RWPE2 (cell line): ENCODE results near the gene APCDD1L.

Experiments used
- ATAC-seq: fragments of 200-7000 bp; cut with Tn5 transposase; 3 replicates; pipeline ENCODE4 v1.9.1; 2021; ENCODE audit warnings: low read depth
- DNase-seq: peaks from one replicate; pipeline ENCODE4 v3.0.0-alpha.2; 2020; ENCODE audit warnings: low spot score
- H3K27ac ChIP-seq: fragments of 450-650 bp; 2 replicates; pipeline ENCODE4 v1.5.1; 2017; ENCODE audit warnings: mild to moderate bottlenecking; ENCODE audit not compliant: poor library complexity, severe bottlenecking
- H3K27me3 ChIP-seq: fragments of 250-450 bp; sonication (Bioruptor Pico); 2 replicates; pipeline ENCODE4 v1.5.1; 2021; ENCODE audit warnings: mild to moderate bottlenecking, moderate library complexity; ENCODE audit not compliant: insufficient read depth, poor library complexity, severe bottlenecking
- H3K36me3 ChIP-seq: fragments of 250-450 bp; sonication (Bioruptor Pico); 2 replicates; pipeline ENCODE4 v1.5.1; 2020; ENCODE audit warnings: low read depth, mild to moderate bottlenecking, moderate library complexity
- H3K4me1 ChIP-seq: fragments of 250-450 bp; sonication (Bioruptor Pico); 2 replicates; pipeline ENCODE4 v1.5.1; 2021; ENCODE audit warnings: mild to moderate bottlenecking, moderate library complexity; ENCODE audit not compliant: insufficient read depth, poor library complexity, severe bottlenecking
- H3K4me3 ChIP-seq: fragments of 250-450 bp; sonication (Bioruptor Pico); 2 replicates; pipeline ENCODE4 v1.5.1; 2021; ENCODE audit warnings: mild to moderate bottlenecking, moderate library complexity; ENCODE audit not compliant: severe bottlenecking
- H3K9me3 ChIP-seq: fragments of 250-450 bp; sonication (Bioruptor Pico); 2 replicates; pipeline ENCODE4 v1.5.1; 2021; ENCODE audit warnings: mild to moderate bottlenecking, moderate library complexity; ENCODE audit not compliant: severe bottlenecking
- CTCF ChIP-seq: fragments of 450-650 bp; IDR thresholded peaks from one replicate; pipeline ENCODE4 v1.5.1; 2017; ENCODE audit warnings: mild to moderate bottlenecking, moderate library complexity; ENCODE audit not compliant: poor library complexity, severe bottlenecking

APCDD1L gene

GRCh38 chr20:58436868-58437645 lies 78.1 kb downstream of the APCDD1L start:
- DNase-seq (no peak), ATAC-seq (no peak)
- Histone ChIP-seq H3K36me3 (peaks cover 79% of the 10 kb centered on the region), H3K4me3 (no peak overlapping the region), H3K27me3 (no peaks in the 10 kb centered on the region), H3K27ac (no peak overlapping the region), H3K9me3 (no peaks in the 10 kb centered on the region), H3K4me1 (no peaks in the 10 kb centered on the region)
- TF ChIP-seq CTCF: no peak

- Histone ChIP-seq H3K36me3 (peaks cover 74% of the 10 kb centered on the region), H3K27me3 (no peaks in the 10 kb centered on the region), H3K9me3 (no peaks in the 10 kb centered on the region), H3K27ac (no peak overlapping the region), H3K4me1 (no peaks in the 10 kb centered on the region), H3K4me3 (no peak overlapping the region)
- DNase-seq (no peak), ATAC-seq (no peak)
- TF ChIP-seq CTCF: no peak
Observed at GRCh38 chr20:58435237-58435636, 80.0 kb downstream of the APCDD1L start.

- Histone ChIP-seq H3K4me1 (no peaks in the 10 kb centered on the region), H3K9me3 (no peaks in the 10 kb centered on the region), H3K4me3 (no peak overlapping the region), H3K27me3 (no peaks in the 10 kb centered on the region), H3K36me3 (peaks cover 70% of the 10 kb centered on the region), H3K27ac (no peak overlapping the region)
- no peak for ATAC-seq
- no peak for DNase-seq
- no peak for TF ChIP-seq CTCF
Observed at GRCh38 chr20:58434326-58434725, 80.9 kb downstream of the APCDD1L start.

- DNase-seq (no peak), ATAC-seq (peak; percentile 93)
- peaks cover 67% of the 10 kb centered on the region for H3K36me3 ChIP-seq
- no peak for TF ChIP-seq CTCF
- H3K4me1 ChIP-seq: no peaks in the 10 kb centered on the region
- H3K27ac ChIP-seq: no peak overlapping the region
- no peaks in the 10 kb centered on the region for H3K27me3 ChIP-seq
- H3K4me3 ChIP-seq: no peak overlapping the region
- H3K9me3 ChIP-seq: no peaks in the 10 kb centered on the region
Observed at GRCh38 chr20:58433759-58434158, 81.4 kb downstream of the APCDD1L start.

- H3K4me1 ChIP-seq: no peaks in the 10 kb centered on the region
- H3K27me3 ChIP-seq: no peaks in the 10 kb centered on the region
- no peak for DNase-seq
- peaks cover 66% of the 10 kb centered on the region for H3K36me3 ChIP-seq
- H3K27ac ChIP-seq: no peak overlapping the region
- H3K9me3 ChIP-seq: no peaks in the 10 kb centered on the region
- peak; percentile 4; the same call in 2 of the 3 replicates for ATAC-seq
- no peak overlapping the region for H3K4me3 ChIP-seq
- no peak for TF ChIP-seq CTCF
Observed at GRCh38 chr20:58433029-58433647, 82.1 kb downstream of the APCDD1L start.
